Measurements from ENCODE around the gene DHDDS.

The DHDDS gene

DNA sequence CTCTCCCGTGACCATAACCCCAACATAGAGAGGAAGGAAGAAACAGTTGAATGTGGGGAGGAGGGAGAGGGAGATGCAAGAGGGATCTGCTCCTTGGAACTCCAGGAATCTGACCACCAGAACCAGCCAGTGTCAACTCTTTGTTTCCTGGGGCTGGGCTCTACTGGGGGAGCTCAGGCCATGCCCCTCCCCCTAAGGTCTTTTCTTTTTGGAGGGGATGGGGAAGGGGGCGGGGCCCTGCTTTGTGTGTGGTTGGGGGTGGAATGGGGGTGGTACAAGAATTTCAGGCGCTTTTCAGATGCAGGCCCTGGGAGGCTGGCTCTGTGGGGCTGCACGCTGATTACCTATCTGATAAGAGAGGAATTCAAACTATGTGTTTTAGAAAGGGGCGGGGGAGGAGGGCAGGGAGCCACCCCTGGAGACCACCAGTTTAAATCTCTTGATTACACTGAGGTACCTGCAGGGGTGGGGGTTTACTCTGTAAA, 13.2 kb upstream of the DHDDS start:
- no peak for DNase-seq (ENCODE audit: low read depth)

DNA sequence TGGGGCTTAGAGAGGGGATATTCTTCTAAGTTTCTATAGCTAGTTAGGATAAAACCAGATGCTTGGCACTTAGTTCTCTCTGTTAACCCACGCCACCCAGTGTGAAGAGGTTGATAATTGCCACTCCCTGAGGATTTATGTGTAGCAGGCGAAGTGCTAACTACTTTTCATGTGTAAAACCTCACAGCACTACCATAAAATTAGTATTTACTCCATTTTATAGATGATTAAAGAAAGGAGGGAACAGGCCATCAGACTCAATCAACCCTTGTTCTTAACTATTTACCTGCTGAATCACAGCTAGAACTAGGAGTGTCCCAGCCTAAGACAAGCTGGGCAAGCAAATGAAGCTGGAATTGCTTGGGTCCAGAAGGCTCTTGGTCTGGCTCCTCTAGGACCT, 12.6 kb upstream of the DHDDS start:
- DNase-seq (ENCODE audit: low read depth) = no peak

DNA sequence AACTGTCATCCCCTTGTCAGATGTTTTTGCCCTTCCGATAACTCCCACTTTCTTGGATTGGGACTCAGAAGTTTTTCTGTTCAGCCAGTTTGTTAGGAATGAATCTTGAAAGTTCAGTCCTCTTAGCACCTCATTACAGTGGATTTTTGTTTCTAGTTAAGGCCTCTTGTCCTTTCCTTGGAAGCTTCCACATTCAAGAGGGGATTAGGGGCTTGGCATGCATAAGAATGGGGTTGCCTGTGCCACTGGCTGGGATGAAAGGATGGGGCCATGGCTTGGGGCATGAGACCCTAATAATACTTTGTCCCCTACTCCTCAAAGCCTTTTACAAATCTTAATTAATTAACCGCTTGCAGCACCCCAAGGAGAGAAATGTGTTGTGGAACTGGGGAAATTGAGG, 2.4 kb upstream of the DHDDS start:
- no peak for DNase-seq (ENCODE audit: low read depth)

- DNase-seq (ENCODE audit: low read depth) = no peak
Observed at GRCh38 chr1:26432793-26433192, 672 bp downstream of the DHDDS start.

DNA sequence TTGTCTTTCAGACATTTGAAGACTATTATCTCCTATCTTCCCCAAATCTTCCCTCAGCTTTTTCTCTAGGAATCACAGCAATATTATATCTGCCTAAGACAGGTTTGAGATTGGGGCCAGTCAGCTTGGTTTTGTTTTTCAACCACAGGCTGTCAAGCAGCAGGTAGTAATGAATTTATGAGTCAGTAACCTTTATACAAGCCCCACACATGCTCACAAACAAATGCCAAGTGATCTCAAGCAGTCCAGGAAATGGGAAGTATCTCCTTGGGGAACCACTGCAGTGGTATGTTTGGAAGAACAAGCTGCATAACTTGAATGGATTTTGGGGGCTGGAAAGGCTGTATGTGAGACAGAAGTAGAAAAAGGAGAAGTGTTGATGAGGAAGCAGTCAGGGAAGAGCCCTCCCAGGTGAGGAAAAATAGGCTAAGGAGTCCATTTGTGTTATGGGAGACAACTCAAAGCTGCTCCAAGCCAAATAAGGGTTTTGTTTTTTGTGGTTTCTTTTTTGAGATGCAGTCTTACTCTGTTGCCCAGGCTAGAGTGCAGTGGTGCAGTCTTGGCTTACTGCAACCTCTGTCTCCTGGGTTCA, 2.1 kb downstream of the DHDDS start:
- no peak for DNase-seq (ENCODE audit: low read depth)

- no peak for DNase-seq (ENCODE audit: low read depth)
Observed at GRCh38 chr1:26438041-26438440, 5.9 kb downstream of the DHDDS start.

- DNase-seq (ENCODE audit: low read depth) = no peak
Observed at GRCh38 chr1:26440259-26440658, 8.1 kb downstream of the DHDDS start.

- DNase-seq (ENCODE audit: low read depth) = no peak
Observed at GRCh38 chr1:26449868-26450267, 17.7 kb downstream of the DHDDS start.

DNA sequence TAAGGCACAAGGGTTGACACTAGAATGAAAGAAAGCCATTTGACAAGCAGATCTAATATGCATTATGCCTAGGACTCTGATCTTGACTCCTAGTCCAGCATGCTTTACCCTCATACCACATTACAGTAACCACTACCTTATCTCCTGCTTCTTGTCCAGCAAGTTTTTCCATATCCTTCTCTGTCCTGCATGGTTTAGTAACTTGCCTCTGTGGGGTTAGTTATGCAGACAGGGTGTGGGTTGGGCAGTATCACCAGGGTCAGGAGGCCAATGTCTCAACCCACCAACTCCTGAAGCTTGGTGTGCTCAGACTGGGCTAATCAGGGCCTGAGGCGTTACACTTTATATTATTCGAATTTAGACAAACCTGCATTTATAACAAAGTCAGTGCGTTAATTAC, 18.8 kb downstream of the DHDDS start:
- no peak for DNase-seq (ENCODE audit: low read depth)

- DNase-seq (ENCODE audit: low read depth) = no peak
Observed at GRCh38 chr1:26452459-26453183, 20.5 kb downstream of the DHDDS start.

DNA sequence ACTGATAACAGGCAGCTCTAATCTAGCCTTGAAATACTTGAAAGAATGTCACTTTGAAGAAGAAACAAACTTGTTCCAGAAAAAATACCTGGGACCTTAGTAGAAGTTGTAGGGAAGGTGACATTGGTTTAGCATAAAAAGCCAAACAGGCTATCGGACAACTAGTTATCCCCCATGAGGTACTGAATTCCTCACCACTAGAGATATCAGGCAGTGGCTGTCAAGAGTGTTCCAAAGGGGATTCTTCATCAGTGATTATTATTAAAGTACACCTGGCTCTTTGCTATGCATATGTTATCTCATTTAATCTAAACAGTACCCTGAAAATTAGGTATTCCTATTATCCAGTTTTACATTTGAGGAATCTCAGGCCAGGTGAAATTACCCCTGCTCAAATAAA, 27.0 kb downstream of the DHDDS start:
- no peak for DNase-seq (ENCODE audit: low read depth)

DNA sequence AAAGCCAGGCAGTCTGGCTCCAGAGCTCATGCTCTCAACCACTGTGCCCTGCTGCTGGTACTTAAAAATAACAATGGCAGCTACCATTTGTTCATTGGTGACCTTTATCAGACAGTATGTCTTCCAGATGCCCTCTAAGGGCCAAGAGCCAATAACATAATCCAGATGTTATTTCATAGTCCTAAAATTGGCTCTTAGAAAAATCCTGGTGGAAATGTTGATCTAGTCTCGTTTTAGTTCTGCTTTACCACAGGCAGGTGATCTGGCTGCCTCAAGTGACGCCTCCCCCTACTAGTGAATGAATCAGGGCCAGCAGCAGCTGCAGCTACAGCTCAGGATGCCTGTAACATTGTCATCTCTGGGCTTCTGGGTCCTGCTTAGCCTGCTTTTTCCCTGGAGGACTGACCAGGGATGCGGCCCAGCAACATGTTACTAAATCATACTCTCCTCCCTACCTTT, 27.5 kb downstream of the DHDDS start:
- DNase-seq (ENCODE audit: low read depth) = no peak

GRCh38 chr1:26468911-26469310, 36.8 kb downstream of the DHDDS start:
- no peak for DNase-seq (ENCODE audit: low read depth)

DNA sequence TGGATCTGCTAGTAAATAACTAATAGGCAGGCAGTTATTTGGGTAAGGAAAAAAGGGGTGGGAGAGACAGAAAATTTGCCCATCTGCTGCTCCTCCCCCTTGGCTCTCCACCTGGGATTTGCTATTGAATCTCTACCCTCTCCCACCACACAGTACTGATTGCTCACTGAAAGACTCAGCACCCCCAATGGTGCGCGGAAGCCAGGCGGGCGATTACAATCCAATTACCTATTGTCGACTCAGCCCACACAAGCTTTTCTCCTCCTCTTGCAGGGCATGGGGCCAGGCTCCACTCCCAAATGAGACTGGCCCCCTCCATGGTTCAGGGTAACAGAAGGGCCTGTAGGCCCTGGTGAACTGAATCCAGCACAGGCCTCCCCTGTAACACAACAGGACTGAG, 37.4 kb downstream of the DHDDS start:
- no peak for DNase-seq (ENCODE audit: low read depth)

GRCh38 chr1:26470878-26471497, 38.9 kb downstream of the DHDDS start:
- no peak for DNase-seq (ENCODE audit: low read depth)

GRCh38 chr1:26471498-26472319, 39.6 kb downstream of the DHDDS start:
- peak; percentile 8 for DNase-seq (ENCODE audit: low read depth)

DNA sequence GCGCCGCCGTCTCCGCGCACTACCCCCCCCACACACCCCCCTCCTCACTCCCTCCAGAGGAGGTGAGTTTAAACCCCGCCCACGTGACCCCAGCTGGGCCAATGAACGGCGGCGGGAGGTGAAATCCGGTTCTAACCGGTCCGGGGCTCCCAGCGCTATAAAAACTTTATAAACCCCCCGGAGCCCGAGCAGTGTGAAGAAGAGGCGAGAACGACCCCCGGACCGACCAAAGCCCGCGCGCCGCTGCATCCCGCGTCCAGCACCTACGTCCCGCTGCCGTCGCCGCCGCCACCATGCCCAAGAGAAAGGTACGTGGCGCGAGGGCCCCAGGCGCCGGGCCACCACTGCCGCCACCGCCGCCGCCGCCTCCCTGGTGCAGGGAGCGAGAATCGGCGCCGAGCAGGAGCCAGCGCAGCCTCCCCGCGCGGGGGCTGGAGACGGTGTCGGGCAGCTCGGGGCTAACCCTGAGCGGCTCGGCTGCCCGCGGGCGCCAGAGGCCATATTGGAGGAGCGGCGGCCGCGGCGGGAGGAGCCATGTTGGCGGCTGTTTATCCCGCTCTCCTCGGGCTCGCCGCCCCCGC, 40.3 kb downstream of the DHDDS start, which contains the start of gene HMGN2:
TSS of gene HMGN2 (plus strand) at position 121 of the 581 bp plus-strand sequence. CDS start at position 294, 173 bp downstream.
- DNase-seq (ENCODE audit: low read depth) = peak; percentile 77

- DNase-seq (ENCODE audit: low read depth) = peak; percentile 90
Observed at GRCh38 chr1:26472901-26473845, 41.1 kb downstream of the DHDDS start.

DNA sequence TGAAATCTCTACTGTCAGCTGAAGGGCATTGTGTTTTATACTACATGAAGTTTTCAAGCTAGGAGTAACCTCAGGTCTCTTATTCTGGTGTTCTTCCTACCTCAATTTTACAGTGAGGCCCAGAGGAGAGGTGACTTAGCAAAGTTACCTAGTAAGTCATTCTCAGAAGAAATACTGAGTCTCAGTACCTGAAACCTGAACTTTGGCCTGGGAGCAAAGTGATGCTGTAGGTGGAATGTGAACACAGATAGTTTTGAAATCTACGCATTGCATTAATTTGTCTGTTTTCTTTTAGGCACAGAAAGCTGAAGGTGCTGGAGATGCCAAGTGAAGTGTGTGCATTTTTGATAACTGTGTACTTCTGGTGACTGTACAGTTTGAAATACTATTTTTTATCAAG, 42.7 kb downstream of the DHDDS start:
- DNase-seq (ENCODE audit: low read depth) = no peak

DNA sequence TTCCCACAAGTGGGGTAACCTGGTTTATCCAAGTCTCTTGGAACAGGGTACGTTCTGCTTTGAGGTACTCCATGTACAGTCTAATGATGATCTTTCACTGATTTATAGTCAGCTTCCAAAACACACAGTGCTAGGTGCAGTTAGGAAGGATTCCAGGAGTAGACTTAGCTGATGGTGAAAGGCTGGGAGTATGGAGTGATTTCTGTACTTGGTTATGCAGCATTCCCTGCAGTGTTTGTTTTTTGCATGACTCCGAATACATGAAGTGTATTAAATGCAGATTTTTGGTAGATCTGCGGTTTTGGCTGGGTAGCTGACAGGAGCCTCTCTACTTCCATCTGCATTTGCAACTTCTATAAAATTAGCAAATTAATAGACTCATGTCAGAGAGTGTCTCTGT, 43.9 kb downstream of the DHDDS start:
- no peak for DNase-seq (ENCODE audit: low read depth)

DNA sequence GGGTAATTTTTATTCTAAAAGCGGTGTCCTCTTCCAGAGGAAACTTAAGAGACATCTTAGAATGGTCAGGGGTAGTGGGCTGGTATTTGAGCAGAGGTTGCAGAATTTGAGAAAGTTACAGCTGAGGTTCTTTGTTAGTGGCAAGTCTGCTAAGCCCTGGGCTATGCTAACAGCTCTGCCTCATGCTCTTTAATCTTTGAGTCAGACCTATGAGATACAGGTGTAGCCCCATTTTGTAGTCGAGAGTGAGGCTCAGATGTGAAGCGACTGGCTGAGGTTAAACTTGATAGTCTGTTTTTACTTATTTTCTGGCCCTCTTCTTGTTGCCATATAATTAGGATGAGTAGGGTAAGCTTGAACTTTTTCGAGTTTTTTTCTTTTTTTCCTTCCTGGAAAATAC, 44.8 kb downstream of the DHDDS start:
- no peak for DNase-seq (ENCODE audit: low read depth)

All from stimulated activated CD8-positive, alpha-beta memory T cell treated with anti-CD3 and anti-CD28 coated beads, Interleukin-7, amount 100 ng/mL, for 24 hours (primary cell).